PC-3 (cell line): Measurements from ENCODE around the gene TREX2. TPM values are rescaled to one million over a fixed set of nuclear protein-coding genes. Genes with fewer than 3 reads are reported as not detected.

Experiments
- ATAC-seq: fragments of 200-7000 bp; cut with Tn5 transposase; 2 replicates; pipeline ENCODE4 v1.9.1; 2020; ENCODE audit warnings: mild to moderate bottlenecking, moderate library complexity
- BruUV-seq: library from RNA; stranded (reverse); fragments of 400-500 nt; replicated peaks from 2 replicates; lab custom pipeline; 2021; lab: Mats Ljungman, UMichigan
- CTCF ChIA-PET: fragments of 300-600 bp; sonication (Branson Sonifier 250); formaldehyde crosslinking; loops from one replicate; lab custom pipeline; 2022; ENCODE audit warnings: antibody characterized with exemption; lab: Charles Lee
- POLR2A ChIA-PET: fragments of 300-600 bp; sonication (Branson Sonifier 250); formaldehyde crosslinking; loops from one replicate; lab custom pipeline; 2022; ENCODE audit warnings: antibody characterized with exemption; ENCODE audit not compliant: unreplicated experiment; lab: Charles Lee
- DNase-seq: peaks from one replicate; pipeline ENCODE4 v3.0.0-alpha.2; 2015
- H2AFZ ChIP-seq: fragments of 300-600 bp; sonication (generic); 2 replicates; pipeline ENCODE4 v1.6.0; 2016; ENCODE audit warnings: antibody characterized with exemption, low read length
- H3F3A ChIP-seq: fragments of 300-600 bp; sonication (generic); one replicate; pipeline ENCODE4 v1.6.0; 2017; ENCODE audit warnings: antibody characterized with exemption, low read length, control low read depth, mild to moderate bottlenecking; ENCODE audit not compliant: unreplicated experiment
- H3K27ac ChIP-seq: fragments of 300-600 bp; sonication (generic); 2 replicates; pipeline ENCODE4 v1.5.1; 2016; ENCODE audit warnings: mild to moderate bottlenecking, low read length
- H3K27me3 ChIP-seq: fragments of 300-600 bp; sonication (generic); 2 replicates; pipeline ENCODE4 v1.6.1; 2016; ENCODE audit warnings: low read length, mixed read lengths
- H3K36me3 ChIP-seq: fragments of 300-600 bp; sonication (generic); 2 replicates; pipeline ENCODE4 v1.6.1; 2016; ENCODE audit warnings: low read depth, mixed run types, low read length, mixed read lengths
- H3K4me1 ChIP-seq: fragments of 300-600 bp; sonication (generic); 2 replicates; pipeline ENCODE4 v1.5.1; 2016; ENCODE audit warnings: low read length; ENCODE audit not compliant: insufficient read depth
- H3K4me2 ChIP-seq: fragments of 300-600 bp; sonication (generic); 2 replicates; pipeline ENCODE4 v1.6.0; 2016; ENCODE audit warnings: low read length
- H3K4me3 ChIP-seq: fragments of 300-600 bp; sonication (generic); 2 replicates; pipeline ENCODE4 v1.5.1; 2016; ENCODE audit warnings: mild to moderate bottlenecking, low read length, mixed read lengths
- H3K79me2 ChIP-seq: fragments of 300-600 bp; sonication (generic); 2 replicates; pipeline ENCODE4 v1.6.1; 2017; ENCODE audit warnings: low read length, mixed read lengths
- H3K9ac ChIP-seq: fragments of 300-600 bp; sonication (generic); 2 replicates; pipeline ENCODE4 v1.6.0; 2016; ENCODE audit warnings: mild to moderate bottlenecking, low read length
- H3K9me2 ChIP-seq: fragments of 300-600 bp; sonication (generic); replicated peaks from 2 replicates; pipeline ENCODE4 v1.6.1; 2016; ENCODE audit warnings: mixed run types, low read length, mixed read lengths
- H3K9me3 ChIP-seq: fragments of 300-600 bp; sonication (generic); 2 replicates; pipeline ENCODE4 v1.6.1; 2016; ENCODE audit warnings: low read length, mixed read lengths
- H4K20me1 ChIP-seq: fragments of 300-600 bp; sonication (generic); 2 replicates; pipeline ENCODE4 v1.6.1; 2016; ENCODE audit warnings: low read length, mixed read lengths
- CTCF ChIP-seq: fragments of 300-600 bp; sonication (generic); conservative IDR thresholded peaks from 2 replicates; pipeline ENCODE4 v1.5.1; 2017; ENCODE audit warnings: antibody characterized with exemption, low read depth, mild to moderate bottlenecking, low read length
- EZH2 ChIP-seq: fragments of 300-600 bp; sonication (generic); IDR thresholded peaks from one replicate; pipeline ENCODE4 v1.6.1; 2017; ENCODE audit warnings: antibody characterized with exemption, mild to moderate bottlenecking, low read length; ENCODE audit not compliant: unreplicated experiment
- EZH2phosphoT487 ChIP-seq: fragments of 300-600 bp; sonication (generic); IDR thresholded peaks from 2 replicates; pipeline ENCODE4 v1.6.1; 2018; ENCODE audit warnings: mild to moderate bottlenecking, antibody characterized with exemption, low read length, borderline replicate concordance
- intact Hi-C: fragments of 100-400 bp; cut with micrococcal nuclease; formaldehyde crosslinking; loops from 2 replicates; pipeline ENCODE4 v1.9.0; 2023
- total RNA-seq: library from RNA; depleted of rRNA; stranded (reverse); fragments of >200 nt; gene quantifications from 2 replicates; pipeline ENCODE4 v1.2.3, GENCODE V29; 2014

The TREX2 gene
- total RNA-seq, 1 experiment from 2014 or later = 1.4 TPM

- ATAC-seq = no peak
- POLR2A ChIA-PET = no interaction called here
- CTCF ChIA-PET = no interaction called here
- intact Hi-C loops = no loop called here
- peaks cover 42% of the 10 kb centered on the region for H3K27me3 ChIP-seq
- H4K20me1 ChIP-seq = no peaks in the 10 kb centered on the region
- no peak overlapping the region for H2AFZ ChIP-seq
- H3K4me1 ChIP-seq = no peaks in the 10 kb centered on the region
- no peak for DNase-seq
- H3K9me2 ChIP-seq = no peaks in the 10 kb centered on the region
- H3K36me3 ChIP-seq = no peaks in the 10 kb centered on the region
- no peak overlapping the region for H3K4me3 ChIP-seq
- no peaks in the 10 kb centered on the region for H3K79me2 ChIP-seq
- no peaks in the 10 kb centered on the region for H3K9me3 ChIP-seq
- H3K9ac ChIP-seq = no peak overlapping the region
- no peak for TF ChIP-seq EZH2phosphoT487
- no peak for TF ChIP-seq EZH2
- TF ChIP-seq CTCF = no peak
- H3K4me2 ChIP-seq = no peak overlapping the region
- no peaks in the 10 kb centered on the region for H3F3A ChIP-seq
- H3K27ac ChIP-seq = no peak overlapping the region
- BruUV-seq = no TSS peak
These were observed 38.1 kb downstream of the TREX2 start for GRCh38 chrX:153407736-153408135.

GRCh38 chrX:153406903-153407302 is 39.0 kb downstream of the TREX2 start:
- ATAC-seq = no peak
- Histone ChIP-seq H4K20me1 (no peaks in the 10 kb centered on the region), H3F3A (no peaks in the 10 kb centered on the region), H3K9ac (no peak overlapping the region), H2AFZ (no peak overlapping the region), H3K4me3 (no peak overlapping the region), H3K9me2 (no peaks in the 10 kb centered on the region), H3K9me3 (no peaks in the 10 kb centered on the region), H3K27ac (no peak overlapping the region), H3K4me2 (no peak overlapping the region), H3K4me1 (no peaks in the 10 kb centered on the region), H3K36me3 (no peaks in the 10 kb centered on the region), H3K27me3 (peaks cover 36% of the 10 kb centered on the region), H3K79me2 (no peaks in the 10 kb centered on the region)
- CTCF ChIA-PET = no interaction called here
- POLR2A ChIA-PET = no interaction called here
- intact Hi-C loops = no loop called here
- BruUV-seq = no TSS peak
- no peak for DNase-seq
- TF ChIP-seq CTCF (no peak), EZH2 (no peak), EZH2phosphoT487 (no peak)

- Histone ChIP-seq H3K36me3 (no peaks in the 10 kb centered on the region), H3K9ac (no peak overlapping the region), H3K27ac (no peak overlapping the region), H3K9me3 (no peaks in the 10 kb centered on the region), H2AFZ (no peak overlapping the region), H3K27me3 (peaks cover 27% of the 10 kb centered on the region), H3K4me1 (no peaks in the 10 kb centered on the region), H3F3A (no peaks in the 10 kb centered on the region), H3K4me3 (no peak overlapping the region), H3K4me2 (no peak overlapping the region), H3K79me2 (no peaks in the 10 kb centered on the region), H4K20me1 (no peaks in the 10 kb centered on the region), H3K9me2 (no peaks in the 10 kb centered on the region)
- intact Hi-C loops = no loop called here
- BruUV-seq = no TSS peak
- ATAC-seq = no peak
- POLR2A ChIA-PET = no interaction called here
- CTCF ChIA-PET = no interaction called here
- no peak for TF ChIP-seq CTCF
- no peak for TF ChIP-seq EZH2
- no peak for TF ChIP-seq EZH2phosphoT487
- no peak for DNase-seq
These were observed 39.8 kb downstream of the TREX2 start for GRCh38 chrX:153406011-153406410.
